Dedifferentiated amniotic fluid mesenchymal stem cell (primary cell): ENCODE results near the gene HEYL.
"Not testable (repeated sequence)": the region's sequence is repeated elsewhere in the genome, so short reads cannot be mapped to it uniquely, and the experiment has no call there.

Experiments used
- DNase-seq: peaks from one replicate; pipeline ENCODE4 v3.0.0-alpha.2; 2016; ENCODE audit errors: extremely low spot score

HEYL gene

GRCh38 chr1:39603677-39604076, 35.8 kb downstream of the HEYL start:
- DNase-seq = not testable (repeated sequence)

GRCh38 chr1:39601667-39602255, 37.7 kb downstream of the HEYL start:
- DNase-seq = not testable (repeated sequence)

GRCh38 chr1:39596163-39596562, 43.3 kb downstream of the HEYL start:
- no peak for DNase-seq

- no peak for DNase-seq
Observed at GRCh38 chr1:39593386-39593785, 46.1 kb downstream of the HEYL start.

GRCh38 chr1:39592069-39592468, 47.4 kb downstream of the HEYL start:
- DNase-seq = no peak

- no peak for DNase-seq
Observed at GRCh38 chr1:39590546-39590945, 48.9 kb downstream of the HEYL start.

GRCh38 chr1:39585933-39586332, 53.5 kb downstream of the HEYL start:
- no peak for DNase-seq

GRCh38 chr1:39576016-39576657, 63.3 kb downstream of the HEYL start:
- DNase-seq = no peak

GRCh38 chr1:39575191-39576015, 64.0 kb downstream of the HEYL start:
- no peak for DNase-seq

GRCh38 chr1:39574646-39575045, 64.8 kb downstream of the HEYL start:
- no peak for DNase-seq
